Ascending aorta (tissue), 2 donors: Measurements from ENCODE around the gene SCEL. TPM values are rescaled to one million over a fixed set of nuclear protein-coding genes. Genes with fewer than 3 reads are reported as not detected.
A peak's percentile ranks its signal among the peaks of the same experiment; 100 is the strongest.

Source experiments
- DNase-seq, 2 donors: peaks; one replicate each; pipeline ENCODE4 v3.0.0-alpha.2; 2019; ENCODE audit warnings: low spot score in 2 of 2
- H3K27ac ChIP-seq, 2 donors: fragments of 200-600 bp; sonication (generic); one replicate each; pipeline ENCODE4 v1.5.1; 2016 to 2017; ENCODE audit warnings: mild to moderate bottlenecking in 1 of 2
- H3K27me3 ChIP-seq: fragments of 200-600 bp; sonication (generic); one replicate; pipeline ENCODE4 v1.5.1; 2017
- H3K36me3 ChIP-seq, 2 donors: fragments of 200-600 bp; sonication (generic); one replicate each; pipeline ENCODE4 v1.5.1; 2016
- H3K4me1 ChIP-seq, 2 donors: fragments of 200-600 bp; sonication (generic); one replicate each; pipeline ENCODE4 v1.5.1; 2016 to 2017; ENCODE audit warnings: mild to moderate bottlenecking in 1 of 2
- H3K4me3 ChIP-seq, 2 donors: fragments of 200-600 bp; sonication (generic); one replicate each; pipeline ENCODE4 v1.5.1; 2016 to 2017; ENCODE audit warnings: mild to moderate bottlenecking in 1 of 2
- H3K9me3 ChIP-seq, 2 donors: fragments of 200-600 bp; sonication (generic); one replicate each; pipeline ENCODE4 v1.5.1; 2016
- intact Hi-C: fragments of 100-400 bp; cut with DNase I; formaldehyde crosslinking; loops from one replicate; pipeline ENCODE4 v1.15.1; 2023
- total RNA-seq: library from RNA; depleted of rRNA; stranded (reverse); fragments of >200 nt; gene quantifications from one replicate; pipeline ENCODE4 v1.1.0, GENCODE V29; 2016
- TF ChIP-seq, protein P1 (sequence below), 3 experiments: fragments of 200-600 bp in 2 of 3; fragments of 450-650 bp in 1 of 3; sonication (generic) in 2 of 3; IDR thresholded peaks; one replicate each; pipeline ENCODE4 v1.5.1; 2016 to 2019; ENCODE audit warnings: antibody characterized with exemption in 3 of 3, mild to moderate bottlenecking in 1 of 3, moderate library complexity in 1 of 3

The SCEL gene
- total RNA-seq, 1 donor from 2014 or later, result not detected

DNA sequence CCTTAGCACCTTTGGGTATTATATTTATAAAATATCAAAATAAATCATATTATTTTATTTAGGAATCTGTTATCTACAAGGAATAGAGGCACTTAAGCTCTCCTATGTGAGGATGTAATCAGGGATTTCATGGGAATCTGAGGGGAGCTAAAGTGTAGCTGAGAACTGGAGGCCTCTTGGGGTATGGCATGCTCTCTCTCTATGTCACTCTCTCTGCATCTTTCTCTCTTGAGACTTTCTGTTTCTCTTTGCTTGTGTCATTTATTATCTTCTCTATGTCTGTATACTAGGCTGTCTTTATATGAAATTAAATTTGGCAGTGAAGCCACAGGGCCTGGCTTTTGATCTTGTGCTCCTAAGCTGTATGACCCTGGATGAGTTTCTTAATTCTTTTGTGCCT is 37.7 kb upstream of the SCEL start:
- Histone ChIP-seq H3K4me3 (no peak overlapping the region), H3K27ac (no peak overlapping the region), H3K27me3 (no peaks in the 10 kb centered on the region), H3K36me3 (no peaks in the 10 kb centered on the region), H3K4me1 (no peaks in the 10 kb centered on the region), H3K9me3 (no peaks in the 10 kb centered on the region)
- DNase-seq, result no peak
- intact Hi-C loops, result no loop called here
- TF ChIP-seq, protein P1, sequence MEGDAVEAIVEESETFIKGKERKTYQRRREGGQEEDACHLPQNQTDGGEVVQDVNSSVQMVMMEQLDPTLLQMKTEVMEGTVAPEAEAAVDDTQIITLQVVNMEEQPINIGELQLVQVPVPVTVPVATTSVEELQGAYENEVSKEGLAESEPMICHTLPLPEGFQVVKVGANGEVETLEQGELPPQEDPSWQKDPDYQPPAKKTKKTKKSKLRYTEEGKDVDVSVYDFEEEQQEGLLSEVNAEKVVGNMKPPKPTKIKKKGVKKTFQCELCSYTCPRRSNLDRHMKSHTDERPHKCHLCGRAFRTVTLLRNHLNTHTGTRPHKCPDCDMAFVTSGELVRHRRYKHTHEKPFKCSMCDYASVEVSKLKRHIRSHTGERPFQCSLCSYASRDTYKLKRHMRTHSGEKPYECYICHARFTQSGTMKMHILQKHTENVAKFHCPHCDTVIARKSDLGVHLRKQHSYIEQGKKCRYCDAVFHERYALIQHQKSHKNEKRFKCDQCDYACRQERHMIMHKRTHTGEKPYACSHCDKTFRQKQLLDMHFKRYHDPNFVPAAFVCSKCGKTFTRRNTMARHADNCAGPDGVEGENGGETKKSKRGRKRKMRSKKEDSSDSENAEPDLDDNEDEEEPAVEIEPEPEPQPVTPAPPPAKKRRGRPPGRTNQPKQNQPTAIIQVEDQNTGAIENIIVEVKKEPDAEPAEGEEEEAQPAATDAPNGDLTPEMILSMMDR (IDR thresholded peaks at IDR 0.05), result no peak

DNA sequence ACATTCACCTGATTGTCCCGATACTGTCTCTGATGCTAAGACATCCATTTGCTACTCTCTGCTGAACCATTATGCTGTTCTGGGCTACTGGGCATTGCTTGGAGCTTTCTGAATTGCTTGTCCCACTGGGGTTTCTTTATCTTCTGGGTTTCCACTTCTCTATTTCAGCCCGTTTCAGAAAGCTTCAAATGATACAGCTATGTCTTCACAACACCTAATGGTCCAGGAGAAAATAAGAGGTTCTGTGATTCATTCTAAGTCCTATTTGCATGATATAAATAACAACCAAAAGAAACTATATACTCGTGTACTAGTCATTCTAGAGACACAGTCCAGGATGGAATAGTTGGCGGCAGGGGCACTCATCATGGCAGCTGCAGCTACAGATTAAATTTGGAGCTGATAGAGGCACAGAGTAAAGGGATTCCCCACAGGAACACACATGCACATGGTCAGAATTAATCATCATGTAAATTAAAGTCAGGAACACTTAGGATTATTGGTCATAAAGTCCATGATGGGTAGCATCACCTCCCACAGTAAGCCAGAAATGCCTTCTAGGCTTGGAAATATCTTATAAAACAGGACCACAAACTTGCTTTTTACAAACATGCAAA is 33.3 kb upstream of the SCEL start:
- intact Hi-C loops, result loop anchor here (10.0 kb wide), 1 partner anchor 253 kb away; no protein-coding TSS in a partner anchor
- Histone ChIP-seq H3K4me1 (no peaks in the 10 kb centered on the region), H3K27ac (no peak overlapping the region), H3K4me3 (no peak overlapping the region), H3K27me3 (no peaks in the 10 kb centered on the region), H3K36me3 (no peaks in the 10 kb centered on the region), H3K9me3 (no peaks in the 10 kb centered on the region)
- TF ChIP-seq, protein P1 (IDR thresholded peaks at IDR 0.05), result no peak
- no peak for DNase-seq

DNA sequence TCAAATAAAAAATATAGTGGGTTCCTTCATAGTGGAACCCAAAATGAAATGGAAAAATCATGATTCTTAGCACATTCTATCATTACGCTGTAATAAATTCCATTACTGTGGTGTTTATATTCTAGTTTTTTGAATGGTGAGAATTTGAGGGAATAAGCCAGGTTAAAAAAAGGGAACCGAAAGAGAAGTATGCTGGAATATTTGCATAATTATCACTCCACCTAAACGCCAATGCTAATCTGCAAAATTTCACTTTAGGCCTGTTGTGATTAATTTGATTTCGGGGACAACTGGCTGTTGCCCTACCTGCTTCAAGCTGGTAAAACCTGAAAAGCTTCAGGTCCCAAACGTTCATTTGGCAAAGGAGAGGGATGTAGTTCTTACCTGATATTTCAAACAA is 32.1 kb upstream of the SCEL start:
- no peaks in the 10 kb centered on the region for H3K36me3 ChIP-seq
- no peaks in the 10 kb centered on the region for H3K27me3 ChIP-seq
- DNase-seq, result no peak
- intact Hi-C loops, result loop anchor here (10.0 kb wide), 1 partner anchor 251 kb away; no protein-coding TSS in a partner anchor
- H3K9me3 ChIP-seq, result no peaks in the 10 kb centered on the region
- H3K27ac ChIP-seq, result no peak overlapping the region
- H3K4me1 ChIP-seq, result peaks cover 0 to 3% of the 10 kb centered on the region in 2 donors
- TF ChIP-seq, protein P1 (IDR thresholded peaks at IDR 0.05), result no peak
- H3K4me3 ChIP-seq, result no peak overlapping the region

DNA sequence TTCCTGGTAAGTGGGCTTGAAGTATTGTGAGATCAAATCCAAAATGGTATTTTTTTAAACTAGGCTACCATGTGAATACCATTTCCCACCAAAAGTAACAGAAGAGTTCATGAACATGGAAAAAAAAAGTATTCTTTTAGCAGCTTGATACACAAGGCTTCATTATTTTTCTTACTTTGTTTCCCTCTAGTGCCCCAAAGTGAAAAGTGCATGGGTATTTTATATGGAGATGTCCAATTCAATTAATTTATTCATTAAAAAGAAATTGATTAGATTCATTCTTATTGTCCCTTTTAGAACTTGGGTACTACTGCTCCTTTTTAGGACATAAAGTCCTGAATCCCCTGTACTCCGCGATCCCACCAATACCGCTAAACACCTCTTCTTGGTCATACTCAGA is 28.6 kb upstream of the SCEL start:
- no peaks in the 10 kb centered on the region for H3K36me3 ChIP-seq
- H3K27ac ChIP-seq, result no peak overlapping the region
- TF ChIP-seq, protein P1 (IDR thresholded peaks at IDR 0.05), result peak in 1 of 3 experiments; percentile 17
- H3K4me3 ChIP-seq, result no peak overlapping the region
- H3K27me3 ChIP-seq, result no peaks in the 10 kb centered on the region
- intact Hi-C loops, result loop anchor here (10.0 kb wide), 1 partner anchor 248 kb away; no protein-coding TSS in a partner anchor
- no peak for DNase-seq
- H3K9me3 ChIP-seq, result no peaks in the 10 kb centered on the region
- peaks cover 0 to 8% of the 10 kb centered on the region in 2 donors for H3K4me1 ChIP-seq

DNA sequence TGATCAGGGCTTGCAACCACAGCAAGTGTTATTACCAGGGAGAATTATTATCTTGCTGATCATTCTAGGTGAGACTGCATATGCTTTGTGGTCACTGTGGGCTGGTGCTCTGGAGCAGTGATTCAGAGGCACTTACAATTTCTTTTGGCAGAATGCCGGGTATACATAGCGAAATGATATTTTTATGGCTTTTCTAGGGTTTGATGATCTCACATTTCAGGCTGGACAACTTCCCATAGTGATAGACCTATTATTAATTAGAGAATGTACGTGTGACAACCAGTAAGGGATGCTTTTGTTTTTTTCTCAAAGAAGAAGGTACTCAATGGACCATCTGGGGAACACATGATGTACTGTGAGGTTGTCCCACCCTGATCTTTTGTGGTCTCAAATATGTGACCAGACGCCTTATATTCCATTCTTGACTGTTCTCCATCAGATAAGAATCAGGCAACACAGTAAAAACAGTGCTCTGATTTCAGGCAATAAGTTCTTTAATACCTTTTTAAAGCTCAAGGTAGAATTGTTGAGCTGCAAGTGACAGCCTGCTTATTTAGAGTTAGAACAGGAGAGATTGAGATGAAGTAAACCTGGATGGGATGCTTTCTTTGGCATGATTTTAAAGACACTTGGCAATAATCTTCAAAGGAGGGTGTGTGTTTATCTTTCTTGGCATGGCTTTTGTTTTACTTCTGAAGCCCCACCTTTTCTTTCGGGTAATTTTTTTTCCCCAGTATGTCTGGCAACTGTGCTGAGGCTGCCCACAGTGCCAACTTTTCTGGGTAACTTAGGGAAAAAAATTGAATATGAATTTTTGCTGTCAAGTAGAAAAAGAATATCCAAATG is 27.4 kb upstream of the SCEL start:
- TF ChIP-seq, protein P1 (IDR thresholded peaks at IDR 0.05), result no peak
- Histone ChIP-seq H3K27me3 (no peaks in the 10 kb centered on the region), H3K27ac (no peak overlapping the region), H3K4me3 (no peak overlapping the region), H3K36me3 (no peaks in the 10 kb centered on the region), H3K9me3 (no peaks in the 10 kb centered on the region), H3K4me1 (peaks cover 0 to 8% of the 10 kb centered on the region in 2 donors)
- DNase-seq, result no peak
- intact Hi-C loops, result loop anchor here (10.0 kb wide), 1 partner anchor 247 kb away; no protein-coding TSS in a partner anchor
